Muscle of arm (tissue), 12 donors: ENCODE measurements around the gene TEX101. TPM values are rescaled to one million over a fixed set of nuclear protein-coding genes. Genes with fewer than 3 reads are reported as not detected.

ENCODE experiments used
- DNase-seq: peaks from one replicate; pipeline ENCODE4 v3.0.0-alpha.2; 2013
- polyA plus RNA-seq, 12 donors: library from polyadenylated mRNA; unstranded; fragments of 120-200 nt; gene quantifications; one replicate each; pipeline ENCODE4 v1.2.1, GENCODE V29; 2013; ENCODE audit not compliant: insufficient read length in 12 of 12

Gene TEX101
- polyA plus RNA-seq, 12 donors: 0.15 TPM; not detected in 11

DNA sequence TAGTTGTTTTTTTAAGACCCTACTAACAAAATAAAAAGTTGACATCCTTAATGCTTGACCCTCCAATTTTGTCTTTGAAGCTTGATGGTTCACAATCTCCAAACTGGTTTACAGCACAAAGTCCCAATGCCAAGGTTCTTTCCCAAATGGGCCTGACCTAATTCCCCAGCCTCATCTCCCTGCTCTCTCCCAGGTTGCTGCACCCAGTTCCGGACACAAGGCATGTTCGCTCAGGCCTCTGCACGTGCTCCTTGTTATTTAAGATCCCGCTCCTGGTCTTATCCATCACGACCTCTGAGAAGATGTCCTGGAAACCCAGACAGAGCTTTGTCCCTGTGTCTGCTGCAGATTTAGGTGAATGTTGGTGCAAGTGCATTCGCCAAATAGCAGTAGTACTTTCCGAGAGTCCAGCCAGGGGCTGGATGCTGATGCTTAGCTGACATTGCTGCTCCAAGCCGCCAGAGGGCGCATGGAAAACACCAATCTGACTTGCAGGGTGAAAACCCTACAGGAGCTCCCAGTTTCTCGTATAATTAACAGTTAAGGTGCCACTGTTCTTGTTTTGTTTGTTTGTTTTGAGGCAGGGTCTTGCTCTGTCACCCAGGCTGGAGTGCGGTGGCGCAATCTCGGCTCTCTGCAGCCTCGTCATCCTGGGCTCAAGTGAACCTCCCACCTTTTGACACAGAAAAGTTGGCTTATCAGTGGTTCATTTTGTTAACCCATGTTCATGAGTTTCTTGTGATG is 32.2 kb downstream of the TEX101 start:
- DNase-seq: peak; percentile 85

DNA sequence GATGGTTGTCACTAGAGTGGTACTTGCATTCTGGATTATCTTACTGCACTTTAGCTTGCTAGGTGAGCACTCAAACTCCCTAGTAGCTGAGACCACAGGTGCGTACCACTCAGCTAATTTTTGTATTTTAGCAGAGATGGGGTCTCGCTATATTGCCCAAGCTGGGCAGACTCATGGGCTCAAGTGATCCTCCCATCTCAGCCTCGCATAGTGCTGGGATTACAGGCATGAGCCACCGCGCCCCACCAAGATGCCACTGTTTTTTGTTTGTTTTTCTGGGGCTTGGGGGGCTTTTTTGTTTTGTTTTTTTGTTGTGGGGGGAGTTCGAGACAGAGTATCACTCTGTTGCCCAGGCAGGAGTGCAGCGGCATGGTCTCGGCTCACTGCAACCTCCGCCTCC is 33.0 kb downstream of the TEX101 start:
- DNase-seq: no peak

DNA sequence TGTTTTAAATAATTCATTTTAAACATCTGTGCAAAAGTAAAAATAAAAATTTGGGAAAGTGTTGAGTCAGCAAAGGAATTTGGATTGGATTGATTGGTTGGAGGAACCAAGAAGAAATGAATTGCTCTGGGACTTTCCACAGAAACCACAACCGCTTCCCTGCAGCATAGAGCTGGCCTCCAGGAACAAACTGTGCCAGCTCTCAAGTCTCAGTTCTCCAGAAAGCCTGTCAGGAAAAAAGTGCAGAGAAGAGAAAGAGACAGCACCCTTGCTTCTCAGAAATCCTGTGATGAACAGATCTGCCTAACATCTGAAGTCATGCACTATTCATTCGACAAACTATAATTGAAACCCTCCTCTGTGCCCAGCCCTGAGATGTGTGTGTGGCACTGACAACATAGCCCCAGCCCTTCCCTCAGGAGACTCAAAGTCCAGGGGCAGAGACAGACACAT is 35.9 kb downstream of the TEX101 start:
- no peak for DNase-seq

DNA sequence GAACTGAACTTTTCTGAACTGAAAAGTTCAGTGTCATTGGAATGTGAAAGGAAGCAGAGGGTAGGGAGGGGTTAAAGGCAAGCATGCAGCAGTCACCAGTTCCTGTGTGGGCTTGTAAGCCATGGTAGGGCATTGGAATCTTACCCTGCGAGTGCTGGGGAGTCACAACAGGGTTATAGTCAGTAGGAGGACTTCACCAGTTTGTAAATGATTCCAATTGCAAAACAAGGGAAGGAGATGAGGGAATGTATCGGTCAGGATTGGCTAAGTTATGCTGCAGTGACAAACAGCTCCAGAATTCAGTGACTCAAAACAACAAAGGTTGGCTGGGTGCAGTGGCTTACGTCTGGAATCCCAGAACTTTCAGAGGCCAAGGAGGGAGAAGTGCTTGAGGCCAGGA is 37.9 kb downstream of the TEX101 start:
- no peak for DNase-seq

DNA sequence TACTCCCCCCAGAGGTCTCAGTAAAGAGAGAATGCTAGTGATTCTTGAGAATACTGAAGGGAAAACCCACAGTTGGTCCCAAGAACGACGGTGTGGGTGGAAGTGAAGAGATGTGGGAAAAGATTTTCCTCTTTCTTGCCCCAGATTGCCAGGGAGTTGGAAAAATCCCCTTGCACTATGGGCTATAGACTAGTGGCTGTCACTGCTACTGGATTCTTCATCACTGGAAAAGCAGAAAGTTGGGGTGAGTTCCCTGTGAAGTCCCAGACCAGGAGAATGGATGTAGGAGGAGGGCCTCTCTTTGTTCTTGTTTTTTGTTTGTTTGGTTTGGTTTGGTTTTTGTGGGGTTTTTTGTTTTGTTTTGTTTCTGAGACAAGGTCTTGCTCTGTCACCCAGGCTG is 39.3 kb downstream of the TEX101 start:
- DNase-seq: no peak

DNA sequence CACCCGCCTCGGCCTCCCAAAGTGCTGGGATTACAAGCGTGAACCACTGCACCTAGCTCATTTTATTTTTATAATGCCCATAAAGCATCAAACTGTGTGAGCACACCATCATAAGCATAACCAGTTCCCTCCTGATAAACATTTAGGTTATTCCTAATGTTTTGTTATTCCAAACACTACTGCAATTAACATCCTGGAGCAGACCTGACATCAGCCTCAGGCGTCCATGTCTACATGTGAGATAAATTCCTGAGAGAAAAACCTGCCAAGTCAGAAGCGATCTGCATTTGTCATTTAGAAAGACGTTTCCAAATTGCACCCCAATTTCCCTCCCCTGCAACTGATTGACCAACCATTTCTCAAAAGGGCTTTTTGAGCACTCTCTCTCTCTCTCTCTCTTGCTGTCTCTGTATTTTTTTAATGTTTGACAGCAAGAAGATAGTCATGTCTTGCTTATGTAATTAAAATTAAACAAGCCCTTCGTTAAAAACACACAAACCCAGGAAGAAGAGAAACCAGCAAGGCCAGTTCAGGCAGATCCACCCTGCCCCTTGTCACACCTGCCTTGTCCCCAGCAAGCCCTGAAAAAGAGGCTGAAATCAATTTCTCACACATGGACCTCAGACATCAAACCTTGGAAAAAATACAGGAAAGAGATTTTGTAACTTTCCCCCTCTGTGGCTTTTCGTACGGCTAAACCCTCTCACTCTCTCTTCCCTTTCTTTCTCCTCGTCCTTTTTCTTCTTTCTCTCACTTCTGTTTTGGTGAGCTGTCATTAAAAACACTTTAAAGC is 40.8 kb downstream of the TEX101 start:
- no peak for DNase-seq

DNA sequence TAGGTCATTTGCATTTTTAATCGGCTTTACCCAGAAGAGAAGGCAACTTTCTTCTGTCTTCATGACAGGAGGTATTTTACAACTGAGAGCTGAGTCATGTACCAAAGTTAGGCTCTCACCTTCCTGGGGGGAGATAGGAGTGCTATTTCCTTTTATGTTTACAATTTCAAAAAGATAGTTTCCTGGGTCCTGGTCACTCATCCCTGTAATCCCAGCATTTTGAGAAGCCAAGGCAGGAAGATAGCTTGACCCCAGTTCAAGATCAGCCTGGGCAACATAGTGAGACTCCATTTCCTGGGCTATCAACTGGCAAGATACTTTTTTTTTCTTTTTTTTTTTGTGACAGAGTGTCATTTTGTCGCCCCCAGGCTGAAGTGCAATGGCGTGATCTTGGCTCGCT is 43.1 kb downstream of the TEX101 start:
- no peak for DNase-seq

DNA sequence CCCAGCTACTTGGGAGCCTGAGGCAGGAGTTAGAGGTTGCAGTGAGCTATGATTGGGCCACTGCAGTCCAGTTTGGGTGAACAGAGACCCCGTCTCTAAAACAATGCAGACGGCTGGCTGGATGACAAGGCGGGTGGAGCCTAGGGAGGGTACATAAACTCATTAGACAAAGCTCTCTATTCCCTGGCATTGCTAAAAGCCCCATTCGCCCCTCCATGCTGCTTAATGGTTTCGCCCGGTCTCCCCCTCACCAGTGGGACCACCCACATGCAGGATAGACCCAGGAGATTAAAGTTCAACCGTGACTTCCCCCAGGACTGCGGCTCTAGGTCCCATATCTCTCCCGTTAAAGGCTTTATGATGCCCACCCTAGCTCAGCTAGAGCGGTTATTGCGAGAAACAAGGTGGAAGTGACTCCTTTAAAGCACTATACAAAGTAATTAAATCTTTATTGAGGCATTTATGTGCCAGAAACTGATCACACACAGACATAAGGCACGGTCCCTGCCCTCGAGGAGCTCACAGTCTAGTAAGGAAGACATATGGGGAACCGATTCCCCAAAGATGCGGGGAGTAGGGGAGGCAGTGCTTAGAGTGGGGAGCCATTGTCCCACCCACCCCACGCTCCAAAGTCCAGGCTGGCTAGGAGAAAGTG is 45.8 kb downstream of the TEX101 start:
- DNase-seq: no peak

DNA sequence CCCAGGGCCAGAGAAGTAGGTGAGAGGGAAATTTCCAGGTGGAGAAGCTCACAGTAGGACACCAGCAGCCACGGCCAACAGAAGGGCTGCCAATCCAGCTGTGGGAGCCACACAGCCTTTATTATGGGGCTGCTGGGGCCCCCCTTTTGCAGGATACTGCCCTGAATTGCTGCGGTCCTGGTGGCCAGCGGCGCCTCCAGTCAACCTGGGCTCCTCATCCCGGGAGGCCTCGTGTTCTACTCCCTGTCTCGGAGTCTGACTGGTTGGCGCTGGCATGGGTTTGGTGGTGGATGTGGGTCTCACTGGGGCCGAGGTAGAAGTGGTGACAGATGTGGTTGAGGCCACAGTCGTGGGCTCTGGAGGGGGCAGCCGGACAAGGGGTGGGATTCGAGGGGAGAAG is 46.6 kb downstream of the TEX101 start:
- DNase-seq: no peak

DNA sequence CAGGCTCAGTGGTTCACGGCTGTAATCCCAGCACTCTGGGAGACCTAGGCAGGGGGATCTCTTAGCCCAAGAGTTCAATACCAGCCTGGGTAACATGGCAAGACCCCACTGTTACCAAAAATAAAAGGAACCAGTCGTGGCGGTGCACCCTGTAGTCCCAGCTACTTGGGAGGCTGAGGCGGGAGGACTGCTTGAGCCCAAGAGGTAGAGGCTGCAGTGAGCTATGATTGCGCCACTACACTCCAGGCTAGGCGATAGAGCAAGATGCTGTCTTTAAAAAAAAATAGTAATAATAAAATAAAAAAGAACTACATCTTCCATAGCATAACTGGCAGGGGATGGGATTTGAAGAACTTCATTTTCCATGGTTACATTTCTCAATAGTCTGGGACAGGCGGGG is 47.7 kb downstream of the TEX101 start:
- DNase-seq: no peak

DNA sequence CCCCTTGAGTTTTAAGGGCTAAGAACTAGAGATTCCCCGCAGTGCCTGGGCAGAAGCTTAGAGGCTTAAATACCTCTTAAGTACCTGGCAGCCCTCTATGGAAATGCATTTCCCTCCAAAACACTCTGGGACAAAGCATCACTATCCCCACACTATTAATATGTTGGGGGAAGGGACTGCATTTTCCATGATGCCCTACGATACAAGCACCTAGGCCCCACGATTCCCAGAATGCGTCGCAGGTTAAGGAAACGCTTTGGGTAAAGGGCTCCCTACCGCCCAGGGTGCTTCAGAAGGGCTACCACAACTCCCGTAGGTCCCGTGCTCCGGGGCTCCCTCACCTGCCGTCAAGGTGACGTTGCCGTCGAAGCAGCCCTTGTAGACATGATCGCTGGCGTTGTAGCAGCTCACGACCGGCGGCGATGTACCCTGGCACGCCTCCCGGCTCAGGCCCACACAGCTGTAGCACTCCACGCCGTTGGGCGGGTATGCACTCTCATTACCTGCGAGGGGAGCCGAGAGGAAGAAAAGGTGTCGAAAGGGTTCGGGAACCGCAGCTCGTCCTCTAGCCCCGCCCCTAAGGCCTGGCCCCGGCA is 48.2 kb downstream of the TEX101 start:
- DNase-seq: peak; percentile 22

DNA sequence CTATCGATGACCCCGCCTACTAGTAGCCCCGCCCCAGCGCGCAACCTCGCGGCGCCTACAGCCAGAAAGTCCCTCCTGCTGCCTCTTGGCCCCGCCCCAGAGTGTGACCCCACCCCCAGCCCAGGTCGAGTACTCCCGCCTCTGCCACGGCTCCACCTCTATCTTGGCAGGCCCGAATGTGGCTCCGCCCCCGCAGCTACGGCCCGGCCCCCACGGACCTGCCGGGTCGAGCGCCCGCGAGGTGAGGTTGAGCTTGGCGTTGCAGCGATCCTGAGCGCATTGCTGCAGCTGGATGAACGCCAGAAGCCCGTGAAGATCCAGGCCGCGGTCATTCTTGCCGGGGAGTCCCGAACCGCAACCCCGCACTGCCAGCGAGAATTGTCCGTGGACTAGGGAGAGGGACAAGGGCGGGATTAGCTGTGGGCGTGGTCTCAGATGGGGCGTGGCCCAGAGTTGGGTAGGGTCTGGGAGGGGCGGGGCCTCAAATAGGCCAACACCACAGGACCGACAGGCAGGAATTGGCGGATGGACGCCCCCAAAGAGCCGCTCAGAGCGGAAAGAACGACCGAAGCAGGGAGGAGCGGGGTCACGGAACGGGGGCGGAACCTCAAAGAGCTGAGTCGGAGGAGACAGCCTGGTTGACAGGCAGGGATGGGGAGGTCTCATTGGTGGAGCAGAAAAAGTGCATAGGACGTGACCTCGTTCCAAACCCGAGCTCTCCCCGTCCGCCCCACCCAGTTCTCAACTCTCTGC is 48.9 kb downstream of the TEX101 start:
- DNase-seq: peak; percentile 92

DNA sequence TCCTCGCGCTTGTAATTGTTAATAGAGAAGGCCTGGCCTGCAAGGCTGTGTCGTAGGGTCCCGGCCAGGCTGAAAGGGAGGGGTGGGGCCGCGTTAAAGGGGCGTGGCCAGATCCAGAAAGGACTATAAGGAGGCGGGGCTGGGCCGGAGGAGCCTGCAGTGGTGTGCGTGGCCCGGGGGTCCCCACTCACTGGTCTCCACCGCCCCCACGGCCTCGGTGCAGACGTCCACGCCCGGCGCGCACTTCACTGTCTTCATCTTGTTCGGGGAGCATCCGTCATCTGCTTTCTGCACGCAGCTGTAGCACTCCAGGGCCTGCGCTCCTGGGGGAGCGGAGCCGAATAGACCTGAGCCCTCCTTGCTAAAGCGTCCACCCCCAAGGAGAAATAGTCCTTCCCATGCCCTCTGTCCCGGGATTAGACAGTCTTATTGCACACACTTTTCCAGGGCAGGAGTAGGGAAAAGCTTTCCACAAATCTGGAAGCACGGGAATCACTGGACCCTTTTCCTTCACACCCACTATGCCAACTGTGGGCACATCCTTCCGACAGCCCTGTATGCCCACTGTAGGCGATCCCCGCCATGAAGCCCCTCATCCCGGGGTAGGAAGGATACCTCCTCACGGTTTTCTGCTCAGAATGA is 49.6 kb downstream of the TEX101 start:
- no peak for DNase-seq

DNA sequence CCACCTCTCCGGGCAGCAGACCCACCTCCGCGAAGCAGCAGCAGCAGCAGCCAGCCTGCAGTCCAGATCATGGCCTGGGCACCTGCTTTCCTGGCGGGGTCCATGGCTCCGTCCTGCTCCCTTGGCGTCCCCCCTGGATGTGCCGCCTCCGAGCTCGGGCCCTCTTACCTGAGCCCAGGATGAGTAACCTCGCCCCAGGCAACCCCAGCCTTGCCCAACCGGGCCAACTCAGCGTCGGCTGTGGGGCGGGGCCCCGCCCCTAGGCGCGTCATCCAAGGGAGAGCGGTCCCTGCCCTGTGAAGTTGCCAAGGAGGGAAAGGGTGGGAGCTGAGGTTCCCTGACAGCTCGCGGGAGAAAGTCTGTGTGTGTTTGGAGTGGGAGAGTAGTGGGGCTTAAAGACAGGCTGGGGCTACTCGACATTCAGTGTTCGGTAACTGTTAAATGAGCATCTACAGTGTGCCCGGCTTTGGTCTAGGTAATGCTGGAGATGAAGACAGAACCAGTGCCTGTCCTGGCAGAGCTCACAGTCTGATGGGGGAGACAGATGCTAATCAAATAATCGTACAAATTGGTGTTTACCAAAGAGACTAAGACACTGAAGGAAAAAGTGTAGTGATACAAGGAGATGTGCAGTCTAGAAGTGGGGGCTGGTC is 50.9 kb downstream of the TEX101 start, which contains the start of gene LYPD3:
Gene LYPD3 (minus strand): TSS at position 141 of the 653 bp plus-strand sequence. CDS start 37 bp downstream, at position 104.
- no peak for DNase-seq

DNA sequence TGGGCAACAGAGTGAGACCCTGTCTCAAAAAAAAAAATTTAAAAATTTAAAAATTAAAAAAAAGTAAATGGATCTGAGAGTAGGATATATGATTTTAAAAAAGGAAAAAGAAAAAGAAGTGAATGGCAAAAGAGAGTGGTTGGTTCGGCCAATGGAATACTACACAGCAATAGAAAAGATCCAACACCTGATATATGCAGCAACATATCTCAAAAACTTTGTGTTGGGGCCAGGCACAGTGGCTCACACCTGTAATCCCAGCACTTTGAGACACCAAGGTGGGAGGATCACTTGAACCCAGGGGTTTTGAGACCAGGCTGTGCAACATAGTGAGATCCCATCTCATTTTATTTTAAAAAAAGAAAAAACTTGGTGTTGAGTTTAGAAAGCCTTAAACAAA is 52.1 kb downstream of the TEX101 start:
- no peak for DNase-seq

DNA sequence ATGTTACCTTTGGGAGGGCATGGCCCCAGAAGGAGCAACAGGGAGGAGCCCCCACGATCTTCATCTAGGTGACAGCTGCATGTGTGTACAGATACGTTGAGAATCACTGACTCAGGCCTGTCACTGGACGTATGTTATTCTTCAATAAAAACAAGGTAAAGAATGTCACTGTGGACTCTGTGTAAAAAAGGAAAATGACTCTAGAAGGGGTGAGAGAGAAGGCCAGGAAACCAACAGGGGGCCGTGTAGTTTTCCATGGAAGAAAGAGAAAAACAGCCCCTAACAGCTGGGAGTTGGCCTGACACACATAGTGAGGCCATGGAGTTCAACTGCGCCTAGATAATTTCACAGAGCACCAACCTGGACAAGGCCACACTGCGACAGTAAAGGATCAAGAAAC is 52.6 kb downstream of the TEX101 start:
- DNase-seq: no peak

DNA sequence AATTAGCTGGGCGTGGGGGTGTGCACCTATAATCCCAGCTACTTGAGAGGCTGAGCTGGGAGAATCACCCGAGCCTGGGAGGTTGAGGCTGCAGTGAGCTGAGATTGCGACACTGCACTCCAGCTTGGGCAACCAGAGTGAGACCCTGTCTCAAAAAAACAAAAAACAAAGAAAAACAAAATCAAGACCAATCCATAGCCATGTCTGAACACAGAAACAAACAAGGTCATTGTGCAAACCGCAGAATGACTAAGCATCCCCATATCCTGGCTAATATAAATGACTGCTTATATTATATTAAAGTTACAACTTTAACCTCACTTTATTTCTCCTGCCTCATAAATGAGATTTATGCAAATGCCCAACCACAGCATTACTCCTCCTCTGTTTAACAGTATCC is 53.0 kb downstream of the TEX101 start:
- DNase-seq: no peak
